Hepatocyte (in vitro differentiated cells): ENCODE results near the gene NCL.

Source experiments
- CTCF ChIP-seq: fragments of 200-600 bp; sonication (generic); IDR thresholded peaks from 2 replicates; pipeline ENCODE4 v1.5.1; 2016; ENCODE audit warnings: antibody characterized with exemption, mild to moderate bottlenecking; ENCODE audit not compliant: poor library complexity
- EZH2 ChIP-seq: fragments of 200-600 bp; sonication (generic); IDR thresholded peaks from 2 replicates; pipeline ENCODE4 v1.6.1; 2016; ENCODE audit warnings: antibody characterized with exemption, mild to moderate bottlenecking, borderline replicate concordance

GRCh38 chr2:231503766-231504165 lies 39.5 kb upstream of the NCL start:
- no peak for TF ChIP-seq CTCF
- no peak for TF ChIP-seq EZH2
